GM21576 (cell line): ENCODE measurements around the gene KIAA0825.
"Not testable (repeated sequence)": the region's sequence is repeated elsewhere in the genome, so short reads cannot be mapped to it uniquely, and the experiment has no call there.

Experiments used
- ATAC-seq: cut with Tn5 transposase; IDR thresholded peaks from one replicate; pipeline ENCODE4 v1.9.1; 2021; ENCODE audit warnings: mild to moderate bottlenecking, moderate library complexity; ENCODE audit not compliant: unreplicated experiment

KIAA0825 gene

DNA sequence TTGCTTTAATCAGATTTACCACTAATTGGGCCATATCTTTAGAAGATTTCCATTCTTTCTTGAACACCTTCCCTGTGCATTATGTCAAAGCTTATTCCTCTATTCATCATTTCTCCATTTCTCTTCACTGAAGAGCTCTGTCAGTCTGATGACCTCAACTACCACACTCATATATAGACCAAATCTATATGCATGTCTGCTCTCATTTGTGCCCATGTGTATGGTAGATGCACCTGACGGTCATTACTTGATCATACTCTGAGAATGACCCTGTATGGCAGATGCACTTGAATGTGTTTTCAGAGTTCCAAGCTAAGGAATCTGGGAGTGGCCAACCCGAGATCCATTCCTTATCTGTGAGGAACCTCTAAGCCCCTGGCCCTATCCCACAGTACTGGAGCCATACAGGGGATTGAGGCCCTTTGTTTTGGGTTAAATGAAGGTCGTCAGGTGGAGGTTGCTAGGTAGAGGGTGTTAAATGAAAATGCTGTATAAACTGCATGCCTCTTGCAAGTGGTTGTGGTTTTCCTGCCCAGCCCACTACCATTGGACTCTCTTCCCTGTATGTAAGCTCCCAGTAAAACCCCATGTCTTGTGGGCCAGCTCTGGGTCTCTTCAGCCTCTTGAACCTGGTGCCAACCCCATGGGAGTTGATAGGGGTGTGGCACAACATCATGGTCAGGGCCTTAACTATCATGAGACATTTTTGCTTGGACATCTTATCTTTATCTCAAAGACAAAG, 229.5 kb downstream of the KIAA0825 start:
- no peak for ATAC-seq

DNA sequence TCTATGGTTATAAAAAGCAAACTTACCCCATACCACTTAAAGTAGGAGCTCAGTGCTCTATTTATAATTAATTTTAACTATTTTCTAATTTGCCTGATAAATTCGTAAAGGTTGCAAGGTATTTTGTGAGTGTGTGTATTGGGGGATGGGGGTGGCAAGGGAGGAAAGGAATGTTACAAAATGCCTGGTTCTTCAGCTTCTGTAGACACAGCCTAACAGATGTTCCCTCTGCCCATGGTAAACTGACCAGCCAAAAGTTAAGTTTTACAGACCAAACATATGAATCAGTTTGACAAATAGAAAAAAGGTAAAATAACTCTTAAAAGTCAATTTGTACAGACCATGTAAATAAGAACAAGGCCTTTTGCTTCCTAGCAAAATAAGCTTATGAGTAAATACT, 232.6 kb downstream of the KIAA0825 start:
- ATAC-seq, result no peak

DNA sequence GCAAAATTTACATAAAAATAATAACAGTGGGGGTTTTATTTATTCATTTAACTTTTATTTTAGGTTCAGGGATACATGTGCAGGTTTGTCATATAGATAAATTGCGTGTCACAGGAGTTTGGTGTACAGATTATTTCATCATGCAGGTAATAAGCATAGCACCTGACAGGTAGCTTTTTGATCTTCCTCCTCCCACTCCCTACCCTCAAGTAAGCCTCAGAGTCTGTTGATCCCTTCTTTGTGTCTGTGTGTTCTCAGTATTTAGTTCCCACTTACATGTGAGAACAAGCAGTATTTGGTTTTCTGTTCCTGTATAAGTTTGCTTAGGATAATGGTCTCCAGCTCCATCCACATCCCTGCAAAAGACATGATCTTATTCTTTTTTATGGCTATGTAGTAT, 240.3 kb downstream of the KIAA0825 start:
- ATAC-seq, result no peak

DNA sequence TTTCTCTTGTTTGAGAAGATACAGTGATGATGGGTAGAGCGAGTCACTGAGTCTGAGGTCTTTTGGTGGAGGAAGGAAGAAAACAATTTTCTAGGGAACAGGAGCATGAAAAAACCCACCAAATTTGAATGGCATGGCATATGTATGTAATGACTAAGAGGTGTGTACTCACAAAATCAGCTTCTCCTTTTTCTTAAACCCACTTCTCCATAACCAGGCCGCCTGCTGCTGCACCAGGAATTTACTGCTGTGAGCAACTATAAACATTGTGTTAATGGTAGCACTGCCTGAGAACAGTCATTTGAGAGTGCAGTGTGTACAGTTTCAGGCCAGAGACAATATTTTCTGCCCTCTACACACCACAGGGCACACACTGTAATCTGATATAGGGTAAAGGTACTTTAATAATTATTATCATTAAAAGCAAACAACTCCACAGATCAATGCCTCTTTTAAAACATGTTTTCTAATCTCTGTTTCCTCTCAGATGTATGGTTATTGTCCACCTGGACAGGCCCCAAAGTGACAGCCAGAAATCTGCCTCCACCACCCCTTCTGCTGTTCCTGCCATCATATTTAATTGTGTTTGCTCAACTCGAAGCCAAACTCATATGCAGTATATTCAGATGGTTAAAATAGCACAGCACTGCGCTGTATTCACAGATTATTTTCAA, 241.6 kb downstream of the KIAA0825 start:
- no peak for ATAC-seq

DNA sequence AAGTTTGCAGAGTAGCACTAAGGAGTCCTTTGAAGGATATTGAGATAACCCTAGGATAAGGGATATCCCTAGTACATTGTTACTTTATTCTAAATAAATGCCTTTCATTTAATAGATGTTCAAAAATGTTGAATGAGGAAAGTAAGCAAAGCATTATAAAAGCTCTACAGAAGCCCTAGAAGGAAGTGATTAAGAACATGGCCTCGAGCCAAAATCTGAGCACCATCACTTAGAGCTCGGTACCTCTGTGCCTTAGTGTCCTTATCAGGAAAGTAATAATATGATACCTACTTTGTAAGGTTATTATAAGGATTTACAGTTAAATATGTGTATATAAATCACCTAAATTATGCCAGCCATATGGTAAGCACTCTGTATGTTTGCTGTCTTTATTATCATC, 242.6 kb downstream of the KIAA0825 start:
- no peak for ATAC-seq

DNA sequence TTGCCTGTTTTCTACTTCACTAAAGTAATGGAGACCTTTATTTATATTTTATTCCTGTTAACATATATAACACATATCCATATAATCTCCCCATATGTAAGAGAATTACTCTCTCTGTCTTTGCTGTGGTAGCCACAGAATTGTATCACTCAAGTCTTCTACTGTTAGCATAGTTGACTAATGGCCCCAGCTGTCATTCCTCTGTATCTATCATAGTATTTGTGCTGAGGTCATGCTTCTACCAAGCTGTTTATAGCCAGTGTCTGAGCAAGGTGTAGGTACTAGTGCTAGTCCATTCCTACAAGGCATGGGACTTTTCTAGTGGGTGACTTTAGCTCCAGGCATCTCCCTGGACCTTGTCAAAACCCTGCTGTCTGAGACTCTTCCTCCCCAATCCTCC, 244.1 kb downstream of the KIAA0825 start:
- no peak for ATAC-seq

DNA sequence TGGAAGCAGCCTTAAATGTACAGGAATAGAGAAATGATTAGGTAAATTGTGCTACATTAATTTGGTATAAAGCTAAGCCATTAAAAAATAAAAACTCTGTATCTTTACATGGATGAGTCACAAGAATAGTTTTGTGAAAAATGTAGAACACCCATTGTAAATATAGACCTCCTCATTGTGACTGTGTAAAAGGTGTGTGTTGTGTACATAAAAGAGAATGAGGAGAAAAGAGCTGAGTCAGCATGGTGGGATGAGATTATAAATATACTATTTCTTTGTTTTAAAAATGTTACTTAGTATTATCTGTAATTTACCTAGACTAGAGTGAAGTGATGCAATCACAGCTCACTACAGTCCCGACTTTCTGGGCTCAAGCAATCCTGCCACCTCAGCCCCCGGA, 250.5 kb downstream of the KIAA0825 start:
- no peak for ATAC-seq

DNA sequence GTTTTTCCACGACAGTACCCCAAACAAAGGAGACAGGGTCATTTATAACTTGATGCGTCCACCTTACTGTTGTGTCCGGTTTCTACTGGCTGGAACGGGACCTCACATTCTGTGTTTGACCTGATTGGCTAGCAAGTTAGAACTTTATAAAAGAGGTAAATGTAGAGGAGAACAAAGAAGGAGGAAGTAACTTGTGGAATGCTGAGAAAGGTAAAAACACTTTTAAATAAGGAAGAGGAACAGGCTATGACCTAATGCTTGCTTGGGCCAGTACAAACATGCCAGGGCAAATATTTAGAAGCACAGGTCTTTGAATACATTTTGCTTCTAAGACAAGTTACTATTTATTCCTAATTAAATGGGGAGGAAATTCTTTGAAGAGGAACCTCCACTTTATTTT, 251.6 kb downstream of the KIAA0825 start:
- no peak for ATAC-seq

DNA sequence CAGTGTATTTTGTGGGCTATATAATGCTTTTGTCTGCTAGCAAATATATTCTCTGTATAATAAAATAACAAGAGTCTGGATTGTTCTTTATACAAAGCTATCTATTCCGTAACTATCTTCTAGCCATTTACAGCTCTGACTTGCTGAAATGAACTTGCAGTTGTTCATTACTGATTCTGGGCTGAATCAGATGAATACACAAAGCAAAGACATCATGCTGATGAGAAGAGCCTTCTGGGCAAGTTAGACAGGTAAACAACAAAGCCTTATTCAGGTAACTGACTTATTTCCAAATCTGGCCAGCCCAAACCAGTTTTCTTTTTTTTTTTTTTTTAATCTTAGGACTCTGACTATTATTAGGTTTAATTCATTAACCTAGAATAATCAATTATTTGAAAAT, 255.5 kb downstream of the KIAA0825 start:
- no peak for ATAC-seq

DNA sequence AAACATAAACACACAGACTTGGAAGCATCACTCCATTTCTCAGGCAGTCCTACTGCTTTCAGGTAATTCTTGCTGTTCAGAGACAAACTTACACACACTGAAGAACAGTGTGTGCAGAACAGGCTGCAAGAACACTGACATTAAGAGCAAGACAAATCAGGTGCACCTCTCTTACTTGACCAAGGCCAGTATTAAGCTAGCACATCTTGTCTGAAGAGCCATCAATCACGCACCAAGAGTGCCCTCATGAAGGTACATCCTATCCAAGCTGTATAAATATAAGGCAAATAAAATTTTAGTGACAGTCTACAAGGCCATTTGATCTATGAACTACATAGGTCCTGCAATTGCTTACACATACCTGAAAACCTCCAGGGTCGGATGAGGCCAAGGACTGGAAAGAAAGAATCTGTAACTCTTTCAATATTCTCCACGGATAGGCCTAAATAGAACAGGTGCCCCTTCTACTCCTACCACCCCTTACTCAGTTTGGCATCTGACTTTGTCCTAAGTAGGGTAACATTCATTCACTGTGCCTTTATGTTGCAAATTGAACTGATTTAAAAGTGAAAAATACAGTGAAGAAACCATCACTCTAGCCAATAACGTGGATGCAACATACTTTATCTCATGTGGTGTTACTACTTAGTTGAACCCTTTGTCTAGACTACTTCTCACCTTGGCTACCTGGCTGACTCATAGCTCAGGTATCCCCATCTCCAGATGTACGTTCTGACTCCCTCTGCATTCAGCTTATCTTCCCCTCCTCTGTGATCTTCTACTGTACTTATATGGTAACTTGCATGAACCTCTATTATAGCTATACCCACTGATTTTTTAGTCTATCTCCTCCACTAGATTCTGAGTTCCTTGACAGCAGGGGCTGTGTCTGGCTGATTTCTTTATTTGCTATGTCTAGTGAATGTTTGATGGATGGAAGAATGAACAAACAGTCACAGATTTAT, 256.3 kb downstream of the KIAA0825 start:
- no peak for ATAC-seq

DNA sequence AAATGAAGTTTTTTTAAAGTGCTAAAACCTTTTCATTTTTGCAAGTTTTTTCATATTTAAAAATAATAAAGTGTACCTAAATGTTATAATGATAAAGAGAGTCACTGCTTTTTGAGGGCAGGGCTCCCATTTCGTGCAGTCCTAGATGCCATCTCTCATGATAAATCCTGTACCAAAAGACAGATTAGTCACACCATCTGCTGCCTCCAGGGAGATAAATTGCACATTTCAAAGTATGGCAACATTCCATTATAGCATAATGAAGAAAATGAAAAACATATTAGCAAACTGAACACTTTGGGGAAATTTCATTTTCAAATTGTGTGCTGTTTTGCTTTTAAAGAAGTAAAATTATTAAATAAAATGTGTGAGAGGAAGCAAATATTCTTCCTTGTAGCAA, 257.2 kb downstream of the KIAA0825 start:
- ATAC-seq, result no peak

DNA sequence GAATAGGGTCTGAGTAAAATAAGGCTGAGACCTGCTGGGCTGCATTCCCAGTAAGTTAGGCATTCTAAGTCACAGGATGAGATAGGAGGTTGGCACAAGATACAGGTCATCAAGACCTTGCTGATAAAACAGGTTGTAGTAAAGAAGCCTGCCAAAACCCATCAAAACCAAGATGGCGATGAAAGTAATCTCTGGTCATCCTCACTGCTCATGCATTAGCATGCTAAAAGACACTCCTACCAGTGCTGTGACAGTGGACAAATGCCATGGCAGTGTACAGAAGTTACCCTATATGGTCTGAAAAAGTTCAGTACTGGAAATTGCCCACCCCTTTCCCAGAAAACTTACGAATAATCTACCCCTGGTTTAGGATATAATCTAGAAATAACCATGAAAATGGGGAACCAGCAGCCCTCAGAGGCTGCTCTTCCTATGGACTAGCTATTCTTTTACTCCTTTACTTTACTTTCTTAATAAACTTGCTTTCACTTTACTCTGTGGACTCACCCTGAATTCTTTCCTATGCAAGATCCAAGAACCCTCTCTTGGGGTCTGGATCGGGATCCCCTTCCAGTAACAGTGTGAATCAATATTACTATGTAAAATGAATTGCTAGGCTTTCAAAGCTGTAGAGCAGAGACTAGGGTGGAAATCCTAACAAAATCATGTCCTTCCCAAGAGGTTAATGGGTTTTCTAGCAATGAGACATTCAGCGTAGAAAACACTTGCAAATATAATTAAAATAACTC, 257.8 kb downstream of the KIAA0825 start:
- no peak for ATAC-seq

DNA sequence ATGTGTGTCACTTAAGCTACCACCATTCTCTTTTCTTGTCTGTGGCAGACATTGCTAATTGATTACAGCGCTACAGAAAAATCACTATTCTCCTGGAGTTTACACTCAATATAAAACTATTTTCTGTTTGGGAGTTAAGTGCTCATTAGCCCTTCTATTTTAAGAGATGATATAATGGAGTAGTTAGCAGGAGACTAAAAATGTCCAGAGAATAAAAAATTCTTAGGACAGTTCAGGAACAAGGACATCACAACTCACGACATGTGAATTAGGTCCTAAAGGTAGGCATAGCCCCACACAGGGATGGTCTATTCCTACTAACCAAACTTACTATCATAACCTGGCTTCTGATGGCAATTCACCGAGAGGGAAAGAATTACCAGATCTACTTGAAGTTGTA, 258.5 kb downstream of the KIAA0825 start:
- no peak for ATAC-seq

DNA sequence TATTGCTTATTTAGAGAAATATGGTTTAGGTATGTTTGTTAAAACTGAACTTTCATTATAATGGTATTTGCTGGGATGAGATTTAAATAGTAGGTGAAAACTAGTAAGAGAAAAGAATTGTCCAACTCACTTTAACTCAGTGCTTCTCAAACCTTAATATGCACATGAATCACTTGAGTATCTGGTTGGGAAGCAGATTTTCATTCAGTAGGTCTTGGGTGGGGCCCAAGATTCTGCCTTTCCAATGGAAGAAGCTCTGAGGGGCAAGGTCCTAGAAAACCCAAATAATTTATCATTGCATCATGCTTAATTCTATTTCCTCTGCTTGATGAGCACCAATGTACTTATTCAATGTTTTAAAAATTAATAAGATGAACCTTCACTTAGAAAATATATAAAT, 262.6 kb downstream of the KIAA0825 start:
- ATAC-seq, result no peak

DNA sequence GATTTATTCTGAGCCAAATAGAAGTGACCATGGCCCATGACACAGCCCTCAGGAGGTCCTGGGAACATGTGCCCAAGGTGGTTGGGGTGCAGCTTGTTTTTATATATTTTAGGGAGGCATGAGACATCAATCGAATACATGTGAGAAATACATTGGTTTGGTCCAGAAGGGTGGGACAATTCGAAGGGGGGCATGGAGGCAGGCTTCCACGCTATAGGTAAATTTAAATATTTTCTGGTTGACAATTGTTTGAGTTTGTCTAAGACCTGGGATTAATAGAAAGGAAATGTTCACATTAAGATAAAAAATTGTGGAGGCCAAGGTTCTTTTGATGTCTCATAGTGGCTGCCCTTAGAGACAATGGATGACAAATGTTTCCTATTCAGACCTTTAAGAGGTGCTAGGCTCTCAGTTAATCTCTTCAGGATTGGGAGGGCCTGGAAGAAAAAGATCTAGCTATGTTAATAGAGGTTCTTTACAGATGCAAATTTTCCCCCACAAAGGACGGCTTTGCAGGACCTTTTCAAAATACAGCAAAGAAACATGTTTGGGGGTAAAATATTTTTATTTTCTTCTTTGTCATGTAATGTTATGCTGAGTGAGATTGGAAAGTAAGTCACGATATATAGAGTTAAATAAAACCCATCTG, 263.4 kb downstream of the KIAA0825 start:
- ATAC-seq, result not testable (repeated sequence)

DNA sequence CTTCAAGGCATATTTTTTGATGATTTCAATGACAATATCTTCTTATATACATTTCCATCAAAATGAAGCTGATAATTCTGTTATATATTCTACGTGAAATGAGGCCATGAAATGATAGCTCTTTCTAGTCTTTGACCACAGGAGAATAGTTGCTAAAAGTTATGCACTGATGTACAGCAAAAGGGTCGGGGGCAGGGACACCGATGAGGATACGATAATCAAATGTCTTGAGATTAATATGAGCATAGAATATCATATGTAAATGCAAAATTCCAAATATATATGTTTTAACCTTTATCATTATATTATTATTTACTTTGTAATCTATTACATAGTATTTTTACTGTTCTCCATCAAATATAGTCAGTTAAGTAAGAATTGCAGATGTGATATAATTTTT, 264.8 kb downstream of the KIAA0825 start:
- ATAC-seq, result no peak

DNA sequence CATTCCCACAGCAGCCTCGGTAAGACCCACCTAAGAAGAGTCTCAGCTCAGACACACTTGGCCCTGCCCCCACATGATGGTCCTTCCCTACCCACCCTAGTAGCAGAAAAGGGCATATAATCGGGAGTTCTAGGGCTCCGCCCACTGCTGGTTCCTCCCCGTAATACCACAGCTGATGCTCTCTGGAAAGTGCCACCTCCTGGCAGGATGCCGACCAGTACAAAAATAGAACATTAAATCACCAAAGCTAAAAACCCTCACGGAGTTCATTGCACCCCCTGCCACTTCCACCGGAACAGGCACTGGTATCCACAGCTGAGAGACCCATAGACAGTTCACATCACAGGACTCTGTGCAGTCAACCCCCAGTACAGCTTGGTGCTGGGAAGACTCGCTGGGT, 271.3 kb downstream of the KIAA0825 start:
- ATAC-seq, result no peak

DNA sequence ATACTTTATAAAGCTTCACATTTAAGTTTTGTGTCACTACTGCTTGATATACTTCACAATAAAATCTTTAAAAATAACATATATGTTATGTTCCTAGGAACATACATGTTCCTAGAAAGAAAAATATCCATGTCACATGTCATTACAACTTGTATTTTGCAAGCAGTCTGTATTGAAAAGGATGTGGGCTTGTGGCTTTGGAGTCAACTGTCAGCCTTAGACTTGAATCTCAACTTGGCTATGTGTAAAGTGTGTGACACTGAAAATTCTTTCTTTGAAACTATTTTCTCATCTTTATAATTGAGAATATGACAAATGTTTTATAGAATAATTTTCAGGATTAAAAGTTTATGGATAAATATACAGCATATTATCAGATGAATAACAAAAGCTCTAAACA, 273.1 kb downstream of the KIAA0825 start:
- ATAC-seq, result no peak

DNA sequence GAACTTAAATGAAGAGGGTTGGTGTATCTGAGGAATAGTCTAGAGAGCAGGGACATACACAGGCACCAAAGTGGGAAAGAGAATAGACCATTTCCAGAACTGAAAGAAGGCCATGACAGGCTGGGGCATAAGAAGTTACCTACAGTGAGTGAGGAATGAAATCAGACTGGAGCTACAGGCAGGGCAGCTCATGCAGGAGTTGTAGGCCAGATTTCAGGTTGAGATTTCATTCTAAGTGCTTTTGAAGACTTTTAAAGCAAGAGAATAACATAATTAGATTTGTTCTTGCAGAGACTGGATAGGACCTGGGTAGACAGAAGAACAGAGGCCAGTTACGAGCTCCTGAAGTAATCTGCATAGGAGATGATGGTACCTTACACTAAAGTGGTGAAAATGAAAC, 280.8 kb downstream of the KIAA0825 start:
- ATAC-seq, result no peak

DNA sequence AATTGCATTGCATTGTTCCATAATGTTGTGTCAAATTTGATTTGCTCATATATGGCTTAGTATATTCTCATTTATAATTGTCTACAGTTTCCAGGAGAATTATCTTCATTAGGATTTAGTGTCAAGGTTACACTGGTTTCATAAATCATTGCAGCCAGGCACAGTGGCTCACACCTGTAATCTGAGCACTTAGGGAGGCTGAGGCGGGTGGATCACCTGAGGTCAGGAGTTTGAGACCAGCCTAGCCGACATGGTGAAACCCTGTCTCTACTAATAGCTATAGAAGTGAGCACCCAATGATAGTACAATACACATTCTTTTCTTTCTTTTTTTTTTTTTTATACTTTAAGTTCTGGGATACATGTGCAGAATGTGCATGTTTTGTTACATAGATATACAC, 282.5 kb downstream of the KIAA0825 start:
- no peak for ATAC-seq
